ENCODE measurements around the gene GPR137B.
A peak's percentile ranks its signal among the peaks of the same experiment; 100 is the strongest.

The GPR137B gene

DNA sequence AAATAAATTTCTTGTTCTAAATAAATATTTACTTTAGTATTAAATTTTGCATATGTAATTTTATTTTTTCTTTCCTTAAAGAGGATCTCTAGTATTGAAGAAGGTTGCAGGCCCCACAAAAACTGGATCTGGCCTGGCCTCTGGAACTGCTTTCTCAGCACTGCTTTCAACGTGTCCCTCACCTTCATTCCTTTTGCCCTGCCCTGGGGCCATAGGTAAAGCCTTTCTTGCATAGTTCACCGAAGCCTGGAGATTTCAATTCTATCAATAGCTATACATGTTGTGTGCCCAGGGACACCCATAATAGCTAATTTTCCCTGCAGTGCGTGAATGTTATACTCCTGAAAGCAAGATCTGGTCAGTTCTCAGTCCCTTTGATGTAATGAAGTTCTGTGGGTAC, 12.0 kb upstream of the GPR137B start:
- TF ChIP-seq, protein P1, sequence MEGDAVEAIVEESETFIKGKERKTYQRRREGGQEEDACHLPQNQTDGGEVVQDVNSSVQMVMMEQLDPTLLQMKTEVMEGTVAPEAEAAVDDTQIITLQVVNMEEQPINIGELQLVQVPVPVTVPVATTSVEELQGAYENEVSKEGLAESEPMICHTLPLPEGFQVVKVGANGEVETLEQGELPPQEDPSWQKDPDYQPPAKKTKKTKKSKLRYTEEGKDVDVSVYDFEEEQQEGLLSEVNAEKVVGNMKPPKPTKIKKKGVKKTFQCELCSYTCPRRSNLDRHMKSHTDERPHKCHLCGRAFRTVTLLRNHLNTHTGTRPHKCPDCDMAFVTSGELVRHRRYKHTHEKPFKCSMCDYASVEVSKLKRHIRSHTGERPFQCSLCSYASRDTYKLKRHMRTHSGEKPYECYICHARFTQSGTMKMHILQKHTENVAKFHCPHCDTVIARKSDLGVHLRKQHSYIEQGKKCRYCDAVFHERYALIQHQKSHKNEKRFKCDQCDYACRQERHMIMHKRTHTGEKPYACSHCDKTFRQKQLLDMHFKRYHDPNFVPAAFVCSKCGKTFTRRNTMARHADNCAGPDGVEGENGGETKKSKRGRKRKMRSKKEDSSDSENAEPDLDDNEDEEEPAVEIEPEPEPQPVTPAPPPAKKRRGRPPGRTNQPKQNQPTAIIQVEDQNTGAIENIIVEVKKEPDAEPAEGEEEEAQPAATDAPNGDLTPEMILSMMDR (IDR thresholded peaks at IDR 0.05): no peak
- TF ChIP-seq ZFX (IDR thresholded peaks at IDR 0.05; ENCODE audit: borderline replicate concordance): no peak
- no peak overlapping the region for H3K27ac ChIP-seq

- no peak for TF ChIP-seq ZFX (IDR thresholded peaks at IDR 0.05; ENCODE audit: borderline replicate concordance)
- TF ChIP-seq, protein P1 (IDR thresholded peaks at IDR 0.05): no peak
- H3K27ac ChIP-seq: no peak overlapping the region
These were observed 10.4 kb upstream of the GPR137B start for GRCh38 chr1:236131916-236132315.

- no peak overlapping the region for H3K27ac ChIP-seq
- TF ChIP-seq ZFX (IDR thresholded peaks at IDR 0.05; ENCODE audit: borderline replicate concordance): no peak
- TF ChIP-seq, protein P1 (IDR thresholded peaks at IDR 0.05): no peak
These were observed 9.8 kb upstream of the GPR137B start for GRCh38 chr1:236132420-236133046.

DNA sequence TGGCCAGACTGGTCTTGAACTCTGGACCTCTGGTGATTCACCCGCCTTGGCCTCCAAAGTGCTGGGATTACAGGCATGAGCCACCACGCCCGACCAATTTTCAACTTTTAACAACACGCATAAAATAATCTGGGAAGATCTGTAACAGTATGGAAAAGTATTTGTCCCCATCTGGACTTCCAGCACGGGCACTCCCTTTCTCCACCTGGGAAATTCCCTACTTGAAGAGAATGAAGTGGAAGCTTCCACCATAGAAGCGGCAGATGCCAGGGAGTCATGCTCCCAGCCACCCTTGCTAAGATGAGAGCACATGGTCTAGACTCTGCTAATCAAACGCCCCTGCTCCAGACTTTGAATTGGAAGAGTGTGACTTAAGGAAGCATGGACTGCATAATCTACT, 9.0 kb upstream of the GPR137B start:
- TF ChIP-seq, protein P1 (IDR thresholded peaks at IDR 0.05): no peak
- no peak for TF ChIP-seq ZFX (IDR thresholded peaks at IDR 0.05; ENCODE audit: borderline replicate concordance)
- no peak overlapping the region for H3K27ac ChIP-seq

GRCh38 chr1:236133802-236134201, 8.5 kb upstream of the GPR137B start:
- no peak overlapping the region for H3K27ac ChIP-seq
- TF ChIP-seq, protein P1 (IDR thresholded peaks at IDR 0.05): no peak
- no peak for TF ChIP-seq ZFX (IDR thresholded peaks at IDR 0.05; ENCODE audit: borderline replicate concordance)

DNA sequence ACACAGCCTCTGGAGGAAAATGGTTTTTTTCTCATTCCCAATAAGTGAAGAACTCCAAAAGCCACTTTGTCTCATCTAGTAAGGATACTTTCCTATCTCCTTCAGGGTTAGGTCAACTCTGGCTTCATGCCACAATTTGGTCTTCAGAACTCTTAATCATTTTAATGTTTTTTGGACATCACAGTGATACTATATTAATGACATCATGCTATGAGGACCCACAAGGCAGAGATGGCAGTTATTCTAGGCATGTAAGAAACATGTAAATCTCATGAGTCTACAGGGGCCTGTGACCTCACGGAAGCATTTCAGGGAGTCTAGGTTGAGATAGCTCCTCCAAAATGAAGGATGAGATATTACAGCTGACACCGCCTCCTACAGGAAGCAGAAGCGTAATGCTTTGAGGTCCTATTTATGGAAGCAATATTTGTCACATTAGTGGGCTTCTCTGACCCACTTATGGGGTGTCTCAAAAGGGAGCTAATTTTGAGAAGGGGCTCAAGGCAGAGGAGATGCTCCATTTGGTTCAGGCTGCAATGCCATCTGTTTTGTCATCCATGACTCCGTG, 5.0 kb upstream of the GPR137B start:
- no peak overlapping the region for H3K27ac ChIP-seq
- TF ChIP-seq, protein P1 (IDR thresholded peaks at IDR 0.05): peak; percentile 31
- no peak for TF ChIP-seq ZFX (IDR thresholded peaks at IDR 0.05; ENCODE audit: borderline replicate concordance)

GRCh38 chr1:236139495-236139894, 2.8 kb upstream of the GPR137B start:
- H3K27ac ChIP-seq: no peak overlapping the region
- TF ChIP-seq, protein P1 (IDR thresholded peaks at IDR 0.05): no peak
- no peak for TF ChIP-seq ZFX (IDR thresholded peaks at IDR 0.05; ENCODE audit: borderline replicate concordance)
